ENCODE data around the gene AHRR.

AHRR gene

DNA sequence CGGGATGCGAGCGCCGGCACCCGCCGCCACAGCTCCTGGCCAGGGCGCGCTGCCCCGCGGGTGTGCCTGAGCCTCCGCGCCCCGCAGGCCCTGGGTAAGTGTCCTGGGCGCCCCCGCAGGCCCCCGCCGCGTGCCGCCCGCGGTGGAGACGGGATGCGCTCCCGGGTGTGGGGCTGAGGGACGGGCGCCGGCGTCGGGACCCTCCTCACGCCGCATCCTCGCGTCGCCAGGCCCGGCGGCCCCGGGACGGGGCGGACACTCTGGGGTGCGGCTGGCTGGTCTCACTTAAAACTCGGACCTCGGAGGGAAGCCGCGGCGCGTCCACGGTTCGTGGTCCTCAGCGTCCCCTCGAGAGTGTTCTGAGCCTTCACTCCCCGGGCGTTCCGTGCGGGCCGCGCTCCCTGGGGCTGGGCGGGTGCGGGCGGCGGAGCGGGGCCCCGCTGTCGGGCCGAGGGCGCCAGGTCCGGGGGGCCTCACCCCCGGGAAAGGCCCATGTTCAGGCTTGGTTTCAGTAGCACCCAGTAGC is 275 bp downstream of the AHRR start:
- no peak for DNase-seq

DNA sequence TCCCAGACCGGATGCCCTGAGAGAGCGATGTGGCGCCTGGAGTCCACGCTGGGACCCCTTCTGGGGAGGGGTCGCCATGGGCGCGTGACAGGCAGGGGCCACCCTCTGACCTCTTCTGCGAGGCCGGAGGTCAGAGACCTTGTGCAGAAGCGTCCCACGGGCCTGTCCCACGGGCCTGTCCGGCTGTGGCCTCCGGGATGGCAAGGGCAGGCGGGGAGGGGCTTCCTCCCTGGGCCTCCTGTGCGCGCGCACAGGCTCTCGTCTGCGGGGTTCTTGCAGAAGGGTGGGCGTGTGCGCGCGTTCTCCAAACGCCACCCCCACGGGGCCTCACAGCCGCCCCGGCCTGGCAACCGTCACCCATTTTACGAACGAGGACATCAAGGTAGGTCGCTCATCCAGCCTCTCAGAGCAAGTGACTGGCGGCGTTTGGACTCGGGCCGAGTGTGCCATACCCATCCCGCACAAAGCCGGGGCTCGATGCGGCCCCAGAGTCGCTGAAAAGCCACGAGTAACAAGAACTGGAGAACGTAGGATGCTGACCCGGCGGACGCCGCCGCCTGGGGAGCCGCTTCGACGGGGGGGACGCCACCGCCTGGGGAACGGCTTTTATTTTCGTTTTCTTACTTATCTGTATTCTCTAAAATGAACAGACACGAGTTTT is 897 bp downstream of the AHRR start:
- DNase-seq: no peak

- no peak for DNase-seq
Measured at GRCh38 chr5:322942-323879, 1.7 kb downstream of the AHRR start.

GRCh38 chr5:324736-325612 is 3.5 kb downstream of the AHRR start:
- no peak for DNase-seq

DNA sequence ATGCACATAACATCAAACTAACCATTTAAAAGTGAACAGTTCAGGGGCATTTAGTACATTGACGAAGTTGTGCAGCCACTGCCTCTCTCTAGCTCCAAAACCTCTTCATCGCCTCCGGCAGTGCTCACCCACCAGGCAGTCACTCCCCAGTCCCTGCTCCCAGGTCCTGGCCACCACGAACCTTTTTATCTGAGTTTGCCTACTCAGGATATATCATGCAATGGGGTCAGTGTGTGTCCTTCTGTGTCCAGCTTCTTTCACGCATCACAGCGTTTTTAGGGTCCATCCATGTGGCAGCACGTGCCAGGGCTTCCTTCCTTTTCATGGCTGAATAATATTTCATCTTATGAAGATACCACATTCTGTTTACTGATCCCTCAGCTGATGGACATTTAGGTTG is 4.6 kb downstream of the AHRR start:
- DNase-seq: no peak

DNA sequence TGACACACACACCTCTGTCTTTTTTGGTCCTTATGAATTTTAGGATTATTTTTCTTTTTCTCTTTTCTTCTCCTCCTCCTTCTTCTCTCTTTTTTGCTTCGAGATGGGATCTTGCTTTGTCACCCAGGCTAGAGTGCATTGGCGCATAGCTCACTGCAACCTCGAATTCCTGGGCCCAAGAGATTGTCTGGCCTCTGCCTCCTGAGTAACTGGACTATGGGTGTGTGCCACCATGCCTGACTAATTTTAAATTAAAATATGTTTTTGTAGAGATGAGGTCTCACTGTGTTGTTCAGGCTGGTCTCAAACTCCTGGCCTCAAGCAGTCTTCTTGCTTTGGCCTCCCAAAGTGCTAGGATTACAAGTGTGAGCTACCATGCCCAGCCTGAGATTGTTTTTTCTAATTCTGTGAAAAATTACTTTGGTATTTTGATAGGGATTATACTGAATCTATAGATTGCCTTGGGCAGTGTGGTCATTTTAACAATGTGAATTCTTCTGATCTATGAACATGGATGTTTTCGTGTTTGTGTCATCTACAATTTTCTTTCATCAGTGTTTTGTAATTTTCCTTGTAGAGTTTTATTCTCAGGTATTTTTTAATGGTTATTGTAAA is 7.7 kb downstream of the AHRR start:
- no peak for DNase-seq

DNA sequence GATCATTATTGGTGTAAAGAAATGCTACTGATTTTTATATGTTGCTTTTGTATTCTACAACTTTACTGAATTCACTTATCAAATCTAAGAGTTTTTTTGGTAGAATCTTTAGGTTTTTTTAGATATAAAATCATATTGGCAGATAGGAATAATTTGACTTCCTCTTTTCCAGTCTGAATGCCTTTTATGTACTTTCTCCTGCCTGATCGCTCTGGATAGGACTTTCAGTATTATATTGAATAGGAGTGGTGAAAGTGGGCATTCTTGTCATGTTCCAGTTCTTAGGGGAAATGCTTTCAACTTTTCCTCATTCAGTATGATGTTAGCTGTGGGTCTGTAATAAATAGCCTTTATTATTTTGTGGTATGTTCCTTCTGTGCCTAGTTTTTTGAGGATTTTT is 8.3 kb downstream of the AHRR start:
- no peak for DNase-seq

GRCh38 chr5:332843-333242 is 11.3 kb downstream of the AHRR start:
- DNase-seq: no peak

- no peak for DNase-seq
Measured at GRCh38 chr5:333945-334344, 12.4 kb downstream of the AHRR start.

DNA sequence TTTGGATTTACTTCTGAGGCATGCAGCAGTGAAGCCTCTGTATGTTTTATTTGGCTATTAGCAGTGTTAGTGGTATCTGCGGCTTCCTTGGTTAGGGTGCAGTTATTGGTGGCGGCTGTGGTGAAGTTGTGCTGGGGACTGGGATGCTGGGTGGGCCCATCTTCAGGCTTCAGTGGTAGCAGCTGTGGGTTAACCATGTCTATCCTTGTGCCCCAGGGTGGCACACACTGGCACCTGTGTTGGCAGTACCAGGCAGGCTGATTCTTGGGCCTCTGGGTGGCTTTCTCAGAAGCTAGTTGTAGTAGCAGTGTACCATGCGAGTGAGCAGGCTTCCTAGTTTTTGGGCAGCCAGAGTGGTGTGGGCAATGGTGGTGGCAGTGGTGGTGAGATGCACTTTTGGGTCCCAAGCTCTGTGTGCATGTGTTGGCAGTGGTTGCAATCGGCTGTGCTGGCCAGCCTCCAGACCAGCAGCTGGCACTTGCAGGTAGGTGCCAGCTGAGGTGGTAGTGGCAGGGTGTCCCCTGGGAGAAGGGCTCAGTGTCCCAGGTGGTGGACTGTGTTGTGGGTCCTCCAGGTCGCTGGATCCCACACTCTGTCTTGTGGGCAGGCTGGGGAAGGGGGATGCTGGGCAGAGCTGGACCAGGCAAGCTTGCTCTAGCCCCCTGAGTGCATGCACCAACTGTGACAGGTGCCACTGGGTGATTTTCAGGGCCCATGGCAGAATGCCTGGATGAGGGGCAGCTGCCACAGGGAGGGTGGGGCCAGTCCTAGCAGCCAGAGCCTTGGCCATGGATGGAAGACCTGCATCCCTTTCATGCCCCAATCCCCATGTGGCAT is 13.6 kb downstream of the AHRR start:
- no peak for DNase-seq

DNA sequence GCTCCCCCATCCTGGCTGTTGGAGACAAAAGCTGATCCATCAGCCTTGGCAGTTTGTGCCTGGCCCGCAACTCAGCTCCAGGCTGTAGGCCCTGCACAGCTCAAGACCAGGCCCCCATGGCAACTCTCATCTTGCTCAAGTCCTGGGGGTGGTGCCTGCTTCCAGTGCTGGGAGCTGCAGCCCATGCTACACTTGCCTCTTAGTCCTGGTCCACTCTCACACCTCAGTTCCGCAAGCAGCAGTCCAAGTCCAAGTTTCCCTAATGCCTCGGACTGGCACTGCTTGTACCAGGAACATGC is 14.2 kb downstream of the AHRR start:
- no peak for DNase-seq

GRCh38 chr5:337563-338130 is 16.1 kb downstream of the AHRR start:
- no peak for DNase-seq

- no peak for DNase-seq
Measured at GRCh38 chr5:342501-343460, 21.3 kb downstream of the AHRR start.

DNA sequence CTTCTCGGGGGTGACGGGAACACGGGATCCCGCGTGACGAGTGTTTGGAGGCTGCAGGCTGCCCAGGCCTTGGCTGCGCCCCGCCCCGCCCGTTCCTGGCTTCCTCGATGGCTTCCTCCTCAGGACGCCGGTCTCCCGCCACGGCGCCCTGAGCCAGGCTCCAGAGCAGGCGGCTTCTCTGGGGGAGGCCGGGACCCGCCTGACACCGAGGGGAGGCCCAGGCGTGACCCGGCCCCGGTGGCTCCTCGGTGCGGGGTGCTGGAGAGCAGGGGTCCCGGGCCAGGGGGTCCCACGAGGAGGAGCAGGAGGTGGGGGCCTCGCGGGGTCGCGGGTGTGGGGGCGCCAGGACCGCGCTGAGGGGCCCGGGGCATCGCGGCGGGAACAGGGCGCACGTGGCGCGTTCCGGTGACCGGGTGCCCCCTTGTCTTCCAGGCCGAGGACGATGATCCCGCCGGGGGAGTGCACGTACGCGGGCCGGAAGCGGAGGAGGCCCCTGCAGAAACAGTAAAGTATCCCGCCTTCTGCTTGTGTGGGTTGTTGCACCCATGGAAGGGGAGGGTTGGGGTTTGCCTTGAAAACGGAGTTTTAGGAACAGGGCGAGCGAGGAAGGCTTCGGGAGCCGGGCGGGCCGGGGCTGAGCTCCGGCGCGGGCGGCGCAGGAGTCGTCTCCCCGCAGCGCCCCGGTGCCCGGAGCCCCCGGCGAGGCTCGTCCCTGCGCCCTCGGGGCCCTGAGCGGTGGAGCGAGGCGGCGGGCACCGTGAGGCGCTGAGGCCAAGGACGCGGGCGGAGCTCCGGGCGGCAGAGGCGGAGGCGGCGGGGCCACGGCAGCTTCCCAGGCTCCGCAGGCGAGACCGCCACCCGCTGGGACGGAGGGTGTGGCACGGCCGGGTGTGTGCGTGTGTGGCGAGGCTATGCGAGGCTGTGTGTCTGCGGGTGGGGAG is 22.2 kb downstream of the AHRR start:
- DNase-seq: peak; percentile 71

- DNase-seq: no peak
Measured at GRCh38 chr5:344668-345067, 23.2 kb downstream of the AHRR start.

GRCh38 chr5:345404-346195 is 24.1 kb downstream of the AHRR start:
- no peak for DNase-seq

- DNase-seq: no peak
Measured at GRCh38 chr5:346229-346935, 24.9 kb downstream of the AHRR start.

All from NCI-H774 (cell line).